H54 (cell line): ENCODE results near the gene MED13L.
"Not testable (repeated sequence)": the region's sequence is repeated elsewhere in the genome, so short reads cannot be mapped to it uniquely, and the experiment has no call there.

Experiments used
- DNase-seq: peaks from one replicate; pipeline ENCODE4 v3.0.0; 2011; ENCODE audit warnings: low spot score, mixed read lengths; ENCODE audit not compliant: insufficient read length
- FAIRE-seq: peaks from 3 replicates; lab custom pipeline; 2011; peaks lifted over from hg19 to GRCh38; lab: Jason Lieb, UNC
- POLR2A ChIP-seq: IDR thresholded peaks from 2 replicates; pipeline ENCODE4 v1.6.1; 2011; ENCODE audit warnings: low read depth, mild to moderate bottlenecking, low read length

The MED13L gene

DNA sequence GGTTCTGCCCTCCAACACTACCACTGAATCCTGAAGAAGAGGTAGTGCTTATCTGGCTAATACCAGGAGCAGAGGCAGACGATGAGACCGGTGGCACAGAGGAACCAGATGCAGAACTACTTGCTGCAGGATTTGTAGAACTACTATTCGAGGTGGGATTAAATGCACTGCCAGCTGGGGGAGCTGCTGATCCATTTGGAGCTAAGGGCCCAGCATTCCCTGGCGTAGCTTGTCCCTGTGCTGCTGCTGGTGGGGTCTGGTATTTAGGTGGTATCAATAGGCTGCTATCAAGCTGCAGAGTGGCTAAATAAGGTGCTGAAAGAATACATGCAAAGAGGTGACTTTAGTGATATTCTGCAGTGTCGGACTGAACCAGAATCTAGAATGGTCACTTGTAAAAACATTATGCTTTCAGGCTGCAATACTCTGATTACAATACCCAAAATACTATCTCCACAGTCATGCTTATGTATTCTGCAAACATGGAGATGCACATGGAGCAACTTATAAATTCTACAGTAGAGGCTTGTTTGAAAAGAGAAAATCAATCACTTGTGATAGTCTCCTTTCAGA, 294.2 kb downstream of the MED13L start:
- FAIRE-seq: peak; percentile 64
- peak; percentile 7 for DNase-seq
- no peak for TF ChIP-seq POLR2A

GRCh38 chr12:115980339-115980738, 297.2 kb downstream of the MED13L start:
- TF ChIP-seq POLR2A: no peak
- FAIRE-seq (no peak), DNase-seq (no peak)

DNA sequence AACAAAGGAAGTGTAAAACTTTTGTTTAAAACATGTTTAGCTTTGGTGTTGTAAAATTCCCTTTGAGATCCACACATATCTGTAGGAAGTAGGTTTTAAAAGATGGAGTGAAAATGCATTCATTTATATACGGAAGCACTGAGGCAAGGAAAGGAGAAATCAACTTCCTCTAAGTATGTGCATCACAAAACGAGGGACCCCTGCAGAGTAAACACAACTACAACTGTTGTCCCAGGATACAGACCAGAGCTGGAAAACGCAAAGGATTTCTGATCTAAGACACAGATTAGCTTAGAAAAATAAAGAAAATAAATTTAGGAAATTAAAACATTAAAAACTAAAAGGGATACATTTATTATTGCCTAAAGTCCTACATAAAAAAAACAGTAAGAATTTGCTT, 297.6 kb downstream of the MED13L start:
- no peak for TF ChIP-seq POLR2A
- DNase-seq (no peak), FAIRE-seq (no peak)

- DNase-seq (no peak), FAIRE-seq (no peak)
- TF ChIP-seq POLR2A: no peak
Observed at GRCh38 chr12:115979351-115979750, 298.1 kb downstream of the MED13L start.

GRCh38 chr12:115976829-115977228, 300.7 kb downstream of the MED13L start:
- FAIRE-seq, DNase-seq: not testable (repeated sequence)

DNA sequence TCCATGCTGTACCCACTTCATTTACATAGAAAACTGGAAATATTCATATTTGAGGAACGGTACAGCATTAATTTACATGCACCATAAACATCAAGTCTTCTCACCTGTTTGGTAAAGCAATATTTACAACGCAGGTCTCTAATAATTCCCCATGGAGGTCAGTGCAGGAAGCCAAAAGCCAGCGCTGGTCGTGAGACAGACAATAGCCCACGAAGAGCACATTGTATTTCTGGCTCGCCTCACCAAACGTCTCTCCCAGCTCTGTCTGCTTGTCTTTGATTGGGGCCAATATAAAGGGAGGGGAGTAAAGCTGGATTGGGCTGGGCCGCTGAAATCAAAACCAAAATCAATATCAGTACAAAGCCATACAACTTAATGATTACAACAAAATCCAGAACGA, 302.1 kb downstream of the MED13L start:
- no peak for DNase-seq
- FAIRE-seq: no peak
- no peak for TF ChIP-seq POLR2A

GRCh38 chr12:115973968-115974724, 303.3 kb downstream of the MED13L start:
- no peak for DNase-seq
- TF ChIP-seq POLR2A: no peak
- no peak for FAIRE-seq

DNA sequence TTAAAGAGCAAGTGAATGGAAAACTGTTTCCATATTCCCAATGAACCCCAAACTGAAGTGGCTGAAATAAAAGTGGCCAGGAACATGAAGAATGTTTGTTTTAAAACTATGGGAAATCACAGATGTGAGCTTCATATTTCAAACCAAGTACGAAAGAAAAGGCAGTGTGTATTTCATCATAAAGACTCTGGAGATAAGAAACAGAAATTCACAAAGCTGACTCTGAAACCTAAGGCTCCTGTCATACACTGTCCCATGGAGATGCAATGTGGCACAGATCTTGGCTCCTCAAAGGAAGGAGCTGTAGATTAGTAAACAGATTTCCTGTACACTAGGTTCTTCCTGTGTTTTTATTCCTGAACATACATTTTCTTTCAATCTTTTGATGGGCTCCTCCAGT, 304.4 kb downstream of the MED13L start:
- DNase-seq (no peak), FAIRE-seq (no peak)
- TF ChIP-seq POLR2A: no peak

- DNase-seq: no peak
- FAIRE-seq: no peak
- no peak for TF ChIP-seq POLR2A
Observed at GRCh38 chr12:115972241-115972640, 305.3 kb downstream of the MED13L start.

- TF ChIP-seq POLR2A: no peak
- DNase-seq: no peak
- no peak for FAIRE-seq
Observed at GRCh38 chr12:115968211-115968610, 309.3 kb downstream of the MED13L start.

DNA sequence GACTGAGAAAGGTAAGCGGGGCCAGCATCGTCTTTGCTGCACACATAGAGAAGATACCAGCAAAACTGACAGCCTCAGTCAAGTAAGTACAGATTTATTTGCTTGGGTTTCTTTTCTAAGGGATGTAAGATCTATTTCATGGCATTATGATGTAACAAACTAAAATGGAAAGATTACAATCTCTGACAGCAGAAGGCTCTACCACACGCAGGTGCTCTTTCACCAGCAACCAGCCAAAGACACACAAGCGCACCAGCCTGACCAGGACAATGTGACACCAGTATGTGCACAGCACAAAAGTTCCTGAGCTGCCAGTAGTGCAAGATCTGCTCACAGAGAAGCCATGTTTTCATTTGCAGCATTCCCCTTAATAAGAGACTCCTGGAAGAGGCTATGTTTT, 311.1 kb downstream of the MED13L start:
- DNase-seq: no peak
- TF ChIP-seq POLR2A: no peak
- no peak for FAIRE-seq

DNA sequence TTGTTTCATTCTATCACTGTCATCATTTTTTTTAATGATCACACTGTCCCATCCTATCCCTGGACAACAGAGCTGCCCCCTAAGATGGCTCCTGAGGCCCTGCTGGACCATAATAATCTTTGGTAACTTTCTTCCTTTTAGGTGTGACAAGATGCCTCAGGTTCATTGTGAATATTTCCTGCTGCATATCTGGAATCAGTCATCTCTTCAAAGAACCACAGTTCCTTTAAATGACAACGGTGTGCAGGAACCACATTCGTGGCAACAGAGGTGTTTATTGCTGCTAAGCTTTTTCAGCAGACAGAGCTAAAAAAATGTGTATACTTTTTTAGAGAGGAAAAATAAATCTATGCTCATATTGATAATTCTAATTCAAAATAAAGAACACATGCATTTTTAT, 312.9 kb downstream of the MED13L start:
- DNase-seq: no peak
- FAIRE-seq: no peak
- no peak for TF ChIP-seq POLR2A

DNA sequence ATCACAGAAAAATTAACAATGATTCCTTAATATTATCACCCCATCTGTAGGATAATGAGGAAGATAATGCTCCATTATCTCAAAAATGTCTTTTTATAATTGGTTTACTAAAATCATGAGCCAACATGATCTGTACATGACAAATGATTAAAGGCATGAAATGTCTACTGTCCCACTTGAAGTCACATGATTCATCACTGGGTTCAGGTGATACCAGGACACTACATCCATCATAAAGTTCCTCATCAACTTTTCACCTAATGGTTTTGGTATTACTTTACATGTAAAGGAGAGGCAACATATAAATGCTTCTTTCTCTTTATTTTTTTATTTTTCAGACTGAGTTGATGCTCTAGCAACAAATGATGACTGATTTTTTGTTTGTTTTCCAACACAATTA, 313.3 kb downstream of the MED13L start:
- no peak for TF ChIP-seq POLR2A
- no peak for FAIRE-seq

GRCh38 chr12:115962216-115962615, 315.3 kb downstream of the MED13L start:
- no peak for TF ChIP-seq POLR2A
- FAIRE-seq (no peak), DNase-seq (no peak)

More for the DNA sequence above, 313.3 kb downstream of the MED13L start:
- no peak for DNase-seq

GRCh38 chr12:115960868-115961802, 316.4 kb downstream of the MED13L start:
- no peak for DNase-seq
- no peak for TF ChIP-seq POLR2A
- no peak for FAIRE-seq
